NCI-H748 treated with DMSO at 0.1 percent for 48 hours (cell line): ENCODE measurements around the gene KCNQ4.

Source experiments
- DNase-seq: peaks from one replicate; lab custom pipeline; 2025; lab: John Stamatoyannopoulos, UW

The KCNQ4 gene

DNA sequence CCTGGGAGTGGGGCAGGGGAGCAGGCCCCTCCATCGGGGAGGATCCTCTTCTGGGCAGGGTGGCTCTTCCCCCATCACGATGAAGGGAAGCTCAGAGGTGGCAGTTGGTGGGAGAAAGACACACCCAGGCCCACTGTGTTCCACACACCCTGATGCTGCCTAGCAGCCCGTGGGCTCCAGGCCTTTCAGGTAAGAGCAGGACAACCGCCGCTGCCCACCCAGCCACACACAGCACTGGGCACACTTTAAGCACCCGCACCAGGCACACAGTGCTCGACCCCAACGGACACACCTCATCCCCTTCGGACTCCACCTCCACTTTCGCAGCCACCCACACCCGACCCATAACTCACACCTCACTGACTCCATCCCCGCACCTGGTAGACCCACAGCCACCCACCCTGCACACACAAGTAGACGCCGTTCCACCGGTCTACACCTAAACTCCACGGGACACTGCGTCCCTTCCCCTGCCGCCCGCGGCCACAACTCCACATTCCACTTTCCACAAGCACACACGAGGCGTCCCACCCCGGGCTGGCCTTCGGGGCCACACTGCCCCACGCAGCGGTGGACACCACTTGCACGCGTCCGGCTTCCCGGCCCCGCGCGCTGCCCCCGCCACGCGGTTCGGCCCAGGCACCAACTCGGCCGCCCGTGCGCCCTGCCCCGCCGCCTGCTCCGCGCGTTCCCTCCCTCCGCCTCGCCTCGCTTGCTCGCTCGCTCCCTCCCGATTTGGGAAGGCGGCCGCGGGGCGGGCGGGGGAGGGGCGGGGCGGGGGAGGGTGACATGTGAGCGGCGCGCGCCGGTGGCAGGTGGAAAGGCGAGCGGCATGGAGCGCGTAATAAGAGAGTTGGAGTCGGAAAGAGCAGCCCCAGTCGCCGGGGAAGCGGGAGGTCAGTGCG is at the start of gene KCNQ4:
Gene KCNQ4, plus strand, starts transcription at position 787 of the 905 bp plus-strand sequence. CDS start 307 bp downstream, outside the sequence.
- peak; percentile 98 for DNase-seq

DNA sequence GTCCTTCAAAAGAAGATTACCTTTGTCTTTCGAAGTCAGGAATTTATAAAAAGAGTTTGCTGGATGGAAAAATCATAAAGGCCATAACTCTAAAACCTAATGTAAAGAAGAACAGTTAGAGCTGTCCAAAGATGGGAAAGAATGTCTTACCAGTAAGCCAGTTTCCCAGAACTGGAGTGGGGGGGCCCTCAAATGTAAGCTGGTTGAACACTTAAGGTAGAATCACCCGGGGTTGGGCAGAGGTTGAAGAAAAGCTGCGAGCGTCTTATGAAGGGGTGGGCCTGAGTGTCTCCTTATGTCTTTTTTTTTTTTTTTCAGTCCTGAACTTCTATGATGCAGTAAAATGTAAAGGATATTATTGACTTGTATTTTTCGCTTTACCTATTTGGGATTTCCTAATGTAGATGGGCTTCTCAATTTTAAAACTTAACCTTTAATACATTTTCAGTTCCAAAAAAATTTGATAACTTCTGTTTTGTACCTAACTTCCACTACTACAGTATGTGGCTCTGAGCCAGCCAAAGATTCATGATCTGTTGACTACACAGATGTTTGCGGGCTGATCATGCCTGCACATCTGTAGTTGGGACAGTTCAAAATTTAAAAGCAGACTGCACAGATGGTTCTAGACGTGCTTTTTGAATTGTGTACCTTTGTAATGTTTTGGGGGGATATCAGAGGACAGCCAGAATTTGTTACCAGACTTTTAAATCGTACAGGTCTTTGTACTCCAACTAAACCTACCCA is 48.5 kb upstream of the KCNQ4 start:
- DNase-seq = no peak

GRCh38 chr1:40736085-40736531 is 47.5 kb upstream of the KCNQ4 start:
- no peak for DNase-seq

DNA sequence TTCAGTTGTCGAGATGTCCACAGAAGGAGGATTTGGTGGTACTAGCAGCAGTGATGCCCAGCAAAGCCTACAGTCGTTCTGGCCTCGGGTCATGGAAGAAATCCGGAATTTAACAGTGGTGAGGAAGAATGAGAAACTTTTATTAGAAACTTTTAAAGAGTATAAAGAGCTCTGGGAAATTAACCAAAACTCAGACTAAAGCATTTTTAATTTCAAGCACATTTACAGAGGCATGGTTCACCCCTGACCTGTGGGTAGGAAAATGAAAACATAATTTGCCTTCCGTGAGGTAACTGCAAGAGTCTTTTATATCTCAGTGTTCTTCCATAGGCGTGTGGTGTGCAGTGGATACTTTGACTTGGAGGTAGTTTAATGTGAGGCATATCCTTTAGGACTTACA is 44.8 kb upstream of the KCNQ4 start:
- no peak for DNase-seq

GRCh38 chr1:40739455-40740008 is 44.1 kb upstream of the KCNQ4 start:
- DNase-seq = no peak

- no peak for DNase-seq
These were observed 43.3 kb upstream of the KCNQ4 start for GRCh38 chr1:40740039-40740996.

DNA sequence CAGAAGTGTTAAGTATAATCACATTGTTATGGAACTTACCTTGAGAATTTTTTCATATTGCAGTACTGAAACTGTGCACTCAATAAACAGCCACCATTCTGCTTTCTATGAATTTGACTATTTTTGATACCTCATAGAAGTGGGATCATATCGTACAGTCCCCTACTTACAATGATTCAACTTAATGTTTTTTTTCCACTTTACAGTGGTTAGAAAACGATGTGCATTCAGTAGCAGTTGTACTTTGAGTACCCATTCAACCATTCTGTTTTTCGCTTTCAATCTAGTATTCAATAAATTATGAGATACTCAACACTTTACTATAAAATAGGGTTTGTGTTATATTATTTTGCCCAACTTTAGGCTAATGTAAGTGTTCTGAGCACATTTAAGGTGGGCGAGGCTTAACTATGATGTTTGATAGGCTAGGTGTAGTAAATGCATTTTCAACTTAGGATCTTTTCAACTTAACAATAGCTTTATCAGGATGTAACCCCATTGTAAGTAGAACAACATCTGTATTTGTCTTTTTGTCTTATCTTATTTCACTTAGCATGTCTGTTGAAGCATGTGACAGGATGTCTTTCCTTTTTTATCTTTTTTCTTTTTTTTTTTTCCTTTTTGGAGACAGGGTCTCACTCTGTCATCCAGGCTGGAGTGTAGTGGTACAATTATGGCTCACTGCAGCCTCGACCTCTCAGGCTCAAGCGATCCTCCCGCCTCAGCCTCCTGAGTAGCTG is 42.4 kb upstream of the KCNQ4 start:
- no peak for DNase-seq

DNA sequence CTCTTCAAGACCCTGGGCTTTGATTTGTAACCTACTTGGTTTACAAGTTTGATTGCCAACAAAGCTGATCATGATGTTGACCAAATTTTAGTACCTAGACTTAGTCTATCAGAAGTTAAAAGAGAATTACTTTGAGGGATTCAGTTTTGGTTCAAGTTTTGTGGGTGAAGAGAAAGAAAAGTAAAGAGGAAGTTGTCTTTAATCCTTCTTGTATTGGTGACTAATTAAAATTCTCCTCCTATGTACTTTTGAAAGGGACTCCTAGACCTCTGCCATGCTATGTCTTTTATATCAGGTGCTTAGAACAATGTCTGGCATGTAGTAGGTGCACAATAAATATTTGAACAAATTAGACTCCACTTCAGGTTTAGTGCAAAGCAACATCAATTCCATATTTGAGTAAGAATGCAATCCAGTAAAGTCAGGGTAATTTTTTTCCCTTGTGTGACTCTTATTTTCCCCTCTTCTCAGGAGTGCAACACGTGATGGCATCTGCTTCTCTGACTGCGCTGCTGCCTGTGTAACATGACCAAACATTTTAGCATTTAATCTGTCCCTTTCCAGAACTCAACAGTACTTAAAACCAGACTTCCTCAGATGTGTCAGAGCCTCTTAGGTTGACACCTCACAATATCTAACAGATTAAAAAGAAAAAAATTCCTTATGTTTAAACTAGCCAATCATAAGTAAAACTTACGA is 41.1 kb upstream of the KCNQ4 start:
- DNase-seq = no peak

- DNase-seq = no peak
These were observed 40.1 kb upstream of the KCNQ4 start for GRCh38 chr1:40743452-40743851.

GRCh38 chr1:40743860-40744259 is 39.7 kb upstream of the KCNQ4 start:
- no peak for DNase-seq

DNA sequence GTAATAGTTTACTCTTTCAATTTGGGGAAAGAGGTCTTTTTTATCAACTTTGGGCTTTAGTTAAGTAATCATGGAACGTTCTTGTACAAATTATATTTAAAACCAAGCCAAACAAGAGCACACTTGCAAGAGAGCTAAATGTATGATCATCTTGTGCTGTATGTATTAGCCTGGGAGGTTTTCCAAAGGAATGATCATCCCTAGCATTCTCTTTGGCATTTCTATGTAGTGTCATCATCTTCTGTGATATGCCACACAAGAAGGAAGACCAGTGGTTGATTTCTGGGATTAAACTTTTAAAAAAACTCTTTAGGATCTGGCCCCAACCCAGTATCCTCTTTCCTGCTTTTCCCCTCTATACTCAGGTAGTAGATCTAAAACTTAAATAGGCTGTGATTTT is 38.4 kb upstream of the KCNQ4 start:
- no peak for DNase-seq

GRCh38 chr1:40746344-40747090 is 37.1 kb upstream of the KCNQ4 start:
- no peak for DNase-seq

- no peak for DNase-seq
These were observed 34.5 kb upstream of the KCNQ4 start for GRCh38 chr1:40748841-40749718.

DNA sequence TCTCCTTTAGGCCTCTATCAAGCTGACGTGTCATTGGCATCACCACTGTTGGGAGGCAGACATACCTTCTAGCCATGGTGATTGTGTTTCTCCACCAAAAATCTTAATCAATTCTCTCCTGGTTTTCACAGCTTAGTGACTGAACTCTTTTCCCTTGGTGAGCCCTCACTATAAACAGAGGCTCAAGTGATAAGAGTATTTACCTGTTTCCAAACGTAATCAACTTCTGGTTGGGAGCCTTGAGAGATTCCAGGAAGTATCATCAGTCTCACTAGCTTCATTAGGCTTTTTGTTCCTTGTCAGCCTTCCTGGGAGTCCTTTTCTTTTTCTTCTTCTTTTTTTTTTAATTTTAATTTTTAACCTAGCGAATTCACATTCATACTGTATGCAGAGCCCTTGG is 33.8 kb upstream of the KCNQ4 start:
- no peak for DNase-seq

- DNase-seq = no peak
These were observed 33.1 kb upstream of the KCNQ4 start for GRCh38 chr1:40750451-40750908.

GRCh38 chr1:40751802-40752201 is 31.8 kb upstream of the KCNQ4 start:
- no peak for DNase-seq

DNA sequence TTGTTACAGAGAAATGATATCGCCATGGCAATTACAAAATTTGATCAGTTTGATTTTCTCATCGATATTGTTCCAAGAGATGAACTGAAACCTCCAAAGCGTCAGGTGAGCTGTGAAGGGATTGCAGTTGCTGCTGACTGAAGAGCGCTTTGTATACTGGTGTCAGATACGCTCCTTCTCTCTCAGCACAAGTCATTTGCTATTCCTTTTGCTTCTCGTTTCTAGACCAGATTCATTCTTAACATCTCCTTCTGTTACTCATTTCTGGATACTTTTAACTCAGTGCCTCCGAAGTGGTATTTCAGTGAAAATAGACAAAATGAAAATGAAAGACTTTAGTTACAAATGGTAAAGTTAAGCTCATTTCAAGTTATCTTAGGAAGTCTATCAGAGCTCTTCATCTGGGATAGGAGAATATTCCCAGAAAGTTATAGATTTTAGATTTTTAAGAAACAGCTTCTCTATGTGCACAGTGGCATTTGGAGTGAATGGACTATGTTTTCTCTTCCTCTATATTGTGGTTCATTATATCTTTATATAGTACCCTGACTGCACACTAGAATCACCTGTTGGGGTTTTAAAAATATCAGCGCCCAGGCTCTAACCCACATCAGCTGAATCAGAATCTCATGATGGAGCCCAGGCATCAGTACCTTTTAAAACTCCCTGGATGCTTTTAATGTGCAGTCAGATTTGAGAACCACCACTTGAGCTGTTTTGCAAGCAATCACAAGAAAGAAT is 30.3 kb upstream of the KCNQ4 start:
- no peak for DNase-seq

DNA sequence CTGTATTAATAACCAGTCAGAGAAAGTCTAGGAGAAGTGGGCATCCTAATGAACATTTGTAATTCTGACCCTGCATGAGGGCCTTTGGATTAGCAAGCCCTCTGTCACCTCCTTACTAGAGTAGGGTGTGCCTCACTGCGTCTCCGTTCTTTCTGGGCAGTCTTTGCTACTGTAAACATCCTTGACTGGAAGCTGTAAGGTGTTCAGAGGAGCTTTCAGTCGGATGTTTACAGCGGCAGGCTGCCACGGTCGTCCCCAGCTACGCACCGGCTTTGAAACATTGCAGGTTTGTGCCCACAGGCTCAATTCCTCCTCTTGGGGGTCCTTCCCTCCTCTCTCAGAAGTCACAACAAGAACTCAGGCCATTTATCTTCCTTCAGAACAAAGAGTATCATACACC is 29.4 kb upstream of the KCNQ4 start:
- no peak for DNase-seq
